NCI-H82 (cell line): Measurements from ENCODE around the gene CPA5.

Experiments used
- DNase-seq: peaks from one replicate; lab custom pipeline; 2025; lab: John Stamatoyannopoulos, UW

Gene CPA5, protein sequence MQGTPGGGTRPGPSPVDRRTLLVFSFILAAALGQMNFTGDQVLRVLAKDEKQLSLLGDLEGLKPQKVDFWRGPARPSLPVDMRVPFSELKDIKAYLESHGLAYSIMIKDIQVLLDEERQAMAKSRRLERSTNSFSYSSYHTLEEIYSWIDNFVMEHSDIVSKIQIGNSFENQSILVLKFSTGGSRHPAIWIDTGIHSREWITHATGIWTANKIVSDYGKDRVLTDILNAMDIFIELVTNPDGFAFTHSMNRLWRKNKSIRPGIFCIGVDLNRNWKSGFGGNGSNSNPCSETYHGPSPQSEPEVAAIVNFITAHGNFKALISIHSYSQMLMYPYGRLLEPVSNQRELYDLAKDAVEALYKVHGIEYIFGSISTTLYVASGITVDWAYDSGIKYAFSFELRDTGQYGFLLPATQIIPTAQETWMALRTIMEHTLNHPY

DNA sequence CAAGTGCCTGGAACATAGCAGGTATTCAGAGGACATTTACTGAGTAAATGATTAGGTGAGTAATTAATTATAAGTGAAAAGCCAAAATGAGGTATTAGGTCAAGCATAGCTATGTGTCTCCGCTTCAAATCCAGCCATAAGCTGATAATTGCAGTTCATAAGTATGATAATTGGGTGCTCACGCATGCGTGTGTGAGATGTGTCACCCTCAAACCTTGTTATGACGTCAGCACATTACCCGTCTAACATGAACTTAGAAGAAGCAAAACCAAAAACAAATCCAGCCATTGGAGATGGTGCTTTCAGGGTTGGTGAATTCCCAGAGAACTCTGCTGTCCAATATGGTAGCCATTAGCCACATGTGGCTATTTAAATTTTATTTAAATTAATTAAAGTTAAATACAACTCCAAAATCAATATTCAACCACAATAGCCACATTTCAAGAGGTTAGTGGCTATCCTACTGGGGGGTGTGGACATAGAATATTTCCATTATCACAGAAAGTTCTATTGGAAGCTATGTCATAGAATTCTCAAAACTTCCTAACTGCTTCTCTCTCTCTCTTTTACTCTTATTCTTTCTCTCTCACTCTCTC, at the start of gene CPA5:
TSS of gene CPA5 (plus strand) at position 546 of the 596 bp plus-strand sequence. CDS start 1,670 bp downstream, outside the sequence.
- no peak for DNase-seq

DNA sequence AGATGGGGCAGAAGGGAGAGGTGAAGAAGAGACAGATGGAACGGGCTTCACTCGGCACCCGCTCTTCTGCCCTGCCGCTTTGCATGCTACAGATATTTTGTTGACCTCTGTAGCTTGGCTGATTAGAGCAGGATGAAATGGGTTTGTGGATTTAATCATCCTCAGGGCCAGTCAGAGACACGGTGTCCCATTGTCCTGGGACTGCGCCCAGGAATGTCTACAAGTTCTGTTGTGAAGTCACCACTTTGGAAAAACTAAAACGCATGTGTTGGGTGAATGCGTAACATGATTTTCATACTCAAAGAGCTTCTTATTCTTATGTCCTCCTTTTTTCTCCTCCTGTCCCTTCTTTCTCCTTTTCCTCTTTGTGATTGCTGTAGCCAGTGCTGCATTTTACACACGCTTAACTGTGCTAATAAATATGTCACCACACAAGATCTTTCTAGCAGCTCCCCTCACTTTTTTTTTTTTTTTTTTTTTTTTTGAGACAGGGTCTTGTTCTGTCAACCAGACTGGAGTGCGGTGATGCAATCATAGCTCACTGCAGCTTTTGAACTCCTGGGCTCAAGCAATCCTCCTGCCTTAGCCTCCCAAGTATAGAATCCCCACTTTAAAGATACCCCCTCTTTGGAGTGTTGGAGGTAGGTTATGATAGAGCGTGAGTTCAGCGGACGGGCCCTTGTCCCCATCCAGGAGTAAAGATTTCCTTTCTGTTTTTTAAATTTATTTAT, 48.2 kb upstream of the CPA5 start:
- DNase-seq = no peak

DNA sequence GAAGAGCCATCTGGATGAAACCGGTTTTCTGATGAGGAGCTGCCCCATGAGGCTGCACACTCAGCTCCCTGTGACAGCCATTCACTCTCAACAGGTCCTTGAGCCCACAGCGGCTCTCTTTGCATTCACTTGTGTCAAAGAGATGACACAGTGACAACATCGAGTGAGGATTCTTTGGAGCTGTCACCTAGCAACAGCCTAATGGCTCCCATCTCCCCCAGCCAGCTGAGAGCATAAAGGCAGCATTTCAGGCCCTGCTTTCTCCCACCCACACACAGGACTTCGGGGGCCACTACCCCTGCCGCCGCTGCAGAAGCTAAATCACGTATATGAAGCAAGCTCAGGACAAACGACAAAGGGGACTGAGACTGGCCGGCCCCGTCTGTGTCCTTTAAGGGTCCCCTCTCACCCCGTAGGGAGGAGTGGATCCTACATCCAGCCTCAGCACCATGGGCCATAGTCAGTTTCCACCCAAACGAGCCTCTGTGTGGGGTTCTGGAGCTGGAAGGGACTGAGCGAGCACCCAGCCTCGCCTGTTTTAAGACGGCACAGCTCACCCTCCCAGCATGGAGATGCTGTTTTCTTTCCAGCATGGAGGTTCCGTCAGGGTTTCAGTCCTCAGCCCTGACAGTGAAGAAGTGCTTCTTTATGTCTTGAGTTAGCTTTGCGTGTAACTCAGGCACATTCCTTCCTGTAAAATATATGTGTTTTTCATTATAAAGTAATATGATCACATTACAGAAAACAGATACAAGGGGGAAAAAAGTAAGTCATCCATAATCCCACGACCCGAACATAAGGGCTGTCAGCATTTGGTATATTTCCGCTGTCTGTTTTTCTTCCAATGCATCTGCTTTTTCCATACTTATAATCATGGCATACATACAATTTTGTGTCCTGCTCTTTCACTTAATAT, 46.7 kb upstream of the CPA5 start:
- DNase-seq = no peak

DNA sequence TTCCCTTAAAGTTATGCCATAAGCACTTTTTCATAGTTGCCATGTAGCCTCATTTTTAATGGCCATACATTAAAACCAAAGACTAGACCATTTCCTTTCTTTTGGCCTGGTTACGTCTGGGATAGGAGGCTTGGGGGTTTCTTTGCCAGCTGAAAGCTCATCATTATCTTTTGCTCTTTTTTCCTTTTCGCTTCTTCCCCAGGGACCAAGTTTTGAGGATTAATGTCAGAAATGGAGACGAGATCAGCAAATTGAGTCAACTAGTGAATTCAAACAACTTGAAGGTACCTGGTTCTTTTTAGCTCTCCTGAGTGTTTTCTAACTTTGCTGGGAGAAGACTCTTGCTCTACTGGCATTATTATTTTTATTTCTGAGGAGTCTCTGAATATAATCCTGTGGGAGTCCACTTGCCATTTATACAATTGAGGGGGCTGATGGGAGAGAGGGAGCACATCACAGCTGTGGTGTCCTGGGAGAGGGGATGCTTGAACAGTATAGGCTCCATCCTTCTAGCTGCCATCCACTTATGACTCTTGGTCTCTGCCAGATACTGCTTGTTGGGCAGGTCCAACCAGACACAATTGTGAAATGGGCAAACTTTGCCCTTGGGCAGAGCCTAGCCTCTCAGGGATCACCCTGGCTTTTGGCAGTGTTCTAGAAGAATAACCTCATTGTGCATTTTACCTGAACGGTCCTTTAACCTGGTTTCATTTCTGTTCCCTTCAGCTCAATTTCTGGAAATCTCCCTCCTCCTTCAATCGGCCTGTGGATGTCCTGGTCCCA, 45.9 kb upstream of the CPA5 start:
- DNase-seq = no peak

DNA sequence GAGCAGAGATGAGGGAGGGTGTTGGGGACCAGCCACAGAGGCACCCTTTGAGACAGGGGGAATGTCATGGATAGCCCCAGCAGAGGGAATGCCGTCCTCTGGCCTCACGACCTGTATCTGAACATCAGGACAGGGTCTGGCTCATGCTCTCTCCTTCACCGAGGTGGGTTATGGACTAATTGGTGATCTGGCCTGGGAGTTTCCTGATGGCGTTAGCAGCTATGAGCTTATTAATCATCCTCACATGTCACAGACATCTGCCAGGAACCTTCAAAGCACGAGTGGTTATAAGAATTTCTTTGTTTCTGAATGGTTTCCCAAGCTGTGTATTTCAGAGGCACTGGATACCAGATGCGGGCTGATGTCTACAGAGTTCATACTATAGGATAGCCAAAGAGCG, 44.8 kb upstream of the CPA5 start:
- DNase-seq = peak; percentile 45

DNA sequence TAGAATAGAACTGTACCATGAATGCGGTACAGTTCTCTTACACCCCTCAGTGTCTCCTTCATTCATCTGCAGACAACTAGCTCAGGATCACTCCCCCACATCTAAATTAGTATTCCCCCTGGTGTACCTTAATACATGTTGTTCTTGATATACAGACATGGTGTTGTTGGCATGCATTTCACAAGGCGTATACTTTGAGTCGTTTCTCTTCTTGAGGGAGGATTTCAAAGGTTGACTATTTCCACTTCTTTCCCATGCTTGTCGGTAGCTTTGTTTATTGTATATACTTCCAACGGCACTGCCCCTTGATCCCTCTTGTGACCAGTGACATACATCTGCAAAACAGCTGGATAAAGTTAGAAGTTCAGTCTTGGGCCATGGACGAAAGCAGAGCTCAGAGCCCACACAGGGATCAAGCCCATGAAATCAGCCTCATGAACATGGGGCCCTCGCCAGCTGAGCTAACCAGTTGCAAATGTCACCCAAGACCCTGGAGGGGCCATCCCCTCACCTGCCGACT, 43.1 kb upstream of the CPA5 start:
- no peak for DNase-seq

DNA sequence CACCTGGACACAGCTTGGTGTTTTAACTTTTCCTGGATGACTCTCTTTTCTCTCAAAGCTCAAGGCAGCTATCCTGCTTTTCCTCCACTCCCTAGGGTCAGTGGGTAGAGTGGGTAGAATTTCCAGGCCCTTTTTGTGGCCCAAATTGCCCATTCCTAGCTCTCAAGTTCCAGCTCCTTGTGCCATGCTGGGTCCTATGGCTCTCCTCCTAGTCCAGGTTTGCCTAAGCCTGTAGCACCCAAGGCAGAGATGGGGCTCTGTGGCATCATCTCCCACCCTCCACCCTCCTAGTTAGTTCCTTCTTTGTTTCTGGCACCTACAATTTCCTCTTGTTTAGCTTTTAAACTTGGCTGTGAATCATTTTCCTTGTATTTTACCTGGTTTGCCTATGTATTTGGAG, 42.0 kb upstream of the CPA5 start:
- no peak for DNase-seq

DNA sequence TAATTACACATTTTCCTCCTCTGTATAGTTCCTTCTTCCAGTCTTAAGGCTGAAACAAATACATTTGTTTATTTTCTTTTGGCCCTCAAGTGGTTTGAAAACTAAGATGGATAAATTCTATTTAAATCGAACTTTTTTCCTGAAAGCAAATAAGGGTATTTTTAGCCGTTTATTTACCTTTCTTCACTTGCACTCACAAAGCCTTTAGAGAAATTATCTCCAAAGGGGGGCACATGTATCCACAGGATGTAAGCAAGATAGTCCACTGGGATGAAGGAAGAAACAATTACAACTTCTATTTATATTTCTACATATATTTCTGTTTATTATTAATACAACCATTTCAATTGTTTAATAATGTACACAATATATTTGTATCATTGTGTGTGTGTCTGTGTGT, 41.5 kb upstream of the CPA5 start:
- no peak for DNase-seq

DNA sequence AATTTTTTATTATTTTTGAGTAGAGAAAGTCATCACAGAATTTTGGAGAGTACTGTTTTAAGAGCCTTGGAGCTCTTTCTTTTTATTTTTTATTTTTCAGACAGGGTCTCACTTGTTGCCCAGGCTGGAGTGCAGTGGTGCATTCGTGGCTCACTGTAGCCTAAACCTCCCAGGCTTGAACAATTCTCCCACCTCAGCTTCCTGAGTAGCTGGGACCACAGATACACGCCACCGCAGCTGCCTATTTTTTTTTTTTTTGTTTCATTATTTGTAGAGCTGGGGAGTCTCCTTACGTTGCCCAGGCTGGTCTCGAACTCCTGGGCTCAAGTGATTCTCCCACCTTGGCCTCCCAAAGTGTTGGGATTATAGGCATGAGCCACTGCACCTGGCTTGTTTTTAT, 41.1 kb upstream of the CPA5 start:
- no peak for DNase-seq

DNA sequence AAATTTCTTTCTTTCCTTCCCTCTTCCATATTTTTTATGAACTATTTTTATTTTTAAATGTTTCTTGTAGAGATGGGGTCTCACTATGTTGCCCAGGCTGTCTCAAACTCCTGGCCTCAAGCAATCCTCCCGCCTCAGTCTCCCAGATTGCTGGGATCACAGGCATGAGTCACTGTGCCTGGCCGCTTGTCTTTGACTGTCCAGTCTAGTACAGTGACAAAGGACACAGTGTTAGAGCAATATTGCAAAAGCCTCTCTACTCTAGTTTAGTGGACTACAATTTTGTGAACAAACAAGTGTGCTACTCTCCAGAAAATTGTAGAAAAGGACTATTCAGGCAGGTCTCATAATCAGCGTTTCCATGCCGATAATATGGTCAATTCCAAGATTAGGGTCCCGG, 40.6 kb upstream of the CPA5 start:
- DNase-seq = no peak

DNA sequence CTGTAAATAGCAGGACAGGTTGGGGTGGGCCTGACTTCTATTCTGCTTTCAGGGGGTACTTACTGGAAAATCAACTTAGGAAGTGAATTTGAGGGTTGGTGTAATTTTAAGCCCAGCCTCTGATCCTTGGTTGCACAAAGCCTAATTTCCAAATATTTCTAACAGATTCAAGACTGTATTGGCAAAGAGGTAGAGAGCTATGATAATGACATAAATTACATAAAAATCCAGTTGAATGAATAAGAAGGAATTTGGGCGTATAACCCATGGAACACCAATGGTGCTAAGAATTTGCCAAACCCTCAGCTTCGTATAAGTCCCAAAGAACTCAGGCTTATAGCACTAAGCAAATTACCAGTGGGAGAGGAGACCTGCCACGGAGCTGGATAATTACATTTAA, 39.7 kb upstream of the CPA5 start:
- DNase-seq = no peak

DNA sequence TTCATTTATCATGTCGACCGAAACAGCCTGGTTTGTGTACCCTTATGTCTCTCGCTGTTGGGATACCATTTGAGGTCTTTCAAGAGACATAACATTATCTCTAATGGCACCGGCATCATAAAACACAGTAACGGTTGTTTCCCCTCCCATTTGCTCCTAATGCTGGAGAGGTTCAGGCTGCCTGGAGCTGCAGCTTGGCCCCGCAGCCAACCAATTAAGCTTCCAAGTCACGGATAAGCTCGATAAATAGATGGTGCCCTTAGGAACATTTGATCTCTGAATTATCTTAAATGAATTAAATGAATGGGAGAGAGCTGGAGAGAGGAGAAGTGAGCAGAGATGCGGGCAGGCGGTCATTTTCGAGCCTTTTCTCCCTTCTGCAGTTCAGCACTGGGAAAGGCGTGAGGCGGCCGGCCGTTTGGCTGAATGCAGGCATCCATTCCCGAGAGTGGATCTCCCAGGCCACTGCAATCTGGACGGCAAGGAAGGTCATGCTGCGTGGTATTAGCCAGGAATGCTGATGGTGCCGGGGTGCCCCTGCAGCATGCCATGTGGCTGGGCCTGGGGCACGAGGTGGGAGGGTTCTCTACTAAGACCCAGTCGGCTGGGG, 39.1 kb upstream of the CPA5 start:
- DNase-seq = no peak

DNA sequence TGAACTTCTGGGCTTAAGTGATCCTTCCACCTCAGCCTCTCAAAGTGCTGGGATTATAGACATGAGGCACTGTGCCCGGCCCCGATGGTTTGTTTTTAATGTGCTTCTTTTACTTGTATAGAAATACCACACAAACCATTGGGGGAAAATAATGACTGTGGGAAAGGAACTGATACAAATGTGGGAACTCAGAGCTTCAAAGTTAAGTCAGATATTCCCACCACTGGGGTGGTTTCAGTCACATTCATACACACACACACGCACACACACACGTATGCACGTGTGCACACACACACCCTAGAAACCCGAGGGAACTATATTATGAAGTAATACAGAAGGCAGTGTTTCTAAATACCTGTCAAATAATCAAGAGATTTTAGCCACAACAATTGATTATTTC, 34.6 kb upstream of the CPA5 start:
- no peak for DNase-seq

DNA sequence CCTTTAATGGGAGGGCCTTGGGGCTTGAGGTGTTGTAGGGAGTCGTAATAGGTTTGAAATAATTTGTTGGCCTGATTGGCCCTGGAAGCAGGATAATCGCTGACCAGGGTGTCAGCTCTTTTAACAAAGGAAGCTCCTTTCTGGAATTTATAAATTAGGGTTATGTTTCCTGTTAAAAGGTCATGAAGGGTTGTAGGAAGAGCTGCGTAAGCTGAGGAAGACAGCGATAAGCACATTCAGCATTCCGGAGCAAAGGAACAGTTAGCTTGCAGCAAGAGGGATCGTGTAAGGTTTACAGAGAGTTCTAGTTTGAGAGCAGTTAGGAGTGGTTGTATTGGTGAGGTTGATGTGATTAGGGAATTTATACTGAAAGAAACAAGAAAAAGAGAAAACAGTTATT, 30.3 kb upstream of the CPA5 start:
- no peak for DNase-seq

DNA sequence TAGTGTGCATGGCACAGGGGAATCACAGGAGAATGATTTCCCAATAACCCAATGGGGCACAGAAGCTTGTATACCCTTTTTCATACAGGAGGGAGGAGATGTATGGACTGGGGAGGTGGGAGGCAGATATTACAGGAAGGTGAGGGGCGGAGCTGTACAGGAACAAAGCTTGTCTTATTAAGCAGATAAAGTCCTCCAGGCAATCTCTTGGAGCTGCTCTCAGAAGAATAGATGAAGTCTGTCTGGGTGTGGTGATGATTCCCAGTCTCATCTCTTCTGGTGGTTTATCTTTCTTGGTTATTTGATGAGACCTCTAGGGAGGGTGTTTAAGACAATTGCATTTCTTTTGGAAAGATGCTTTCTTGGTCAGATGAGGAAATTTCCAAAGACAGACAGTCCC, 25.1 kb upstream of the CPA5 start:
- peak; percentile 19 for DNase-seq

DNA sequence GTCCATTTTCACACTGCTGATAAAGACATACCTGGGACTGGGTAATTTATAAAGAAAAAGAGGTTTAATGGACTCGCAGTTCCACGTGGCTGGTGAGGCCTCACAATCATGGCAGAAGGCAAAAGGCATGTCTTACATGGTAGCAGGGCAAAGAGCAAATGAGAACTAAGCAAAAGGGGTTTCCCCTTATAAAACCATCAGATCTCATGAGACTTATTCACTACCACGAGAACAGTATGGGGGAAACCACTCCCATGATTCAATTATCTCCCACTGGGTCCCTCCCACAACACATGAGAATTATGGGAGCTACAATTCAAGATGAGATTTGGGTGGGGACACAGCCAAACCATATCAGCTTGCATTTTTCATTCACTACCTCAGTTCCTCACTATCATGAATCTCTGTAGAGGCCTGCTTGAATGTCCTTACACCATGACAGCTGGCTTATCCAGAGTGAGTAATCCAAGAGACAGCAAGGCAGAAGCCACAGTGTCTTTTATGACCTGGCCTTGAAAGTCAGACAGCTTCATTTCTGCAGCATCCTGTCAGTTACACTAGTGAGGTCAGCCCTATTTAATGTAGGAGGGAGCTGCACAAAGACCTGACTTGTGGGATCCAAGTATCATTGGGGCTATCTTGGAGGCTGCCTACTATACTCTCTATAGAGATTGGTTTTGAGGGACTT, 22.9 kb upstream of the CPA5 start:
- DNase-seq = peak; percentile 38

DNA sequence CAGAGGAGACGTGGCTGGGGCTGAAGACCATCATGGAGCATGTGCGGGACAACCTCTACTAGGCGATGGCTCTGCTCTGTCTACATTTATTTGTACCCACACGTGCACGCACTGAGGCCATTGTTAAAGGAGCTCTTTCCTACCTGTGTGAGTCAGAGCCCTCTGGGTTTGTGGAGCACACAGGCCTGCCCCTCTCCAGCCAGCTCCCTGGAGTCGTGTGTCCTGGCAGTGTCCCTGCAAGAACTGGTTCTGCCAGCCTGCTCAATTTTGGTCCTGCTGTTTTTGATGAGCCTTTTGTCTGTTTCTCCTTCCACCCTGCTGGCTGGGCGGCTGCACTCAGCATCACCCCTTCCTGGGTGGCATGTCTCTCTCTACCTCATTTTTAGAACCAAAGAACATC, 22.0 kb upstream of the CPA5 start:
- no peak for DNase-seq

DNA sequence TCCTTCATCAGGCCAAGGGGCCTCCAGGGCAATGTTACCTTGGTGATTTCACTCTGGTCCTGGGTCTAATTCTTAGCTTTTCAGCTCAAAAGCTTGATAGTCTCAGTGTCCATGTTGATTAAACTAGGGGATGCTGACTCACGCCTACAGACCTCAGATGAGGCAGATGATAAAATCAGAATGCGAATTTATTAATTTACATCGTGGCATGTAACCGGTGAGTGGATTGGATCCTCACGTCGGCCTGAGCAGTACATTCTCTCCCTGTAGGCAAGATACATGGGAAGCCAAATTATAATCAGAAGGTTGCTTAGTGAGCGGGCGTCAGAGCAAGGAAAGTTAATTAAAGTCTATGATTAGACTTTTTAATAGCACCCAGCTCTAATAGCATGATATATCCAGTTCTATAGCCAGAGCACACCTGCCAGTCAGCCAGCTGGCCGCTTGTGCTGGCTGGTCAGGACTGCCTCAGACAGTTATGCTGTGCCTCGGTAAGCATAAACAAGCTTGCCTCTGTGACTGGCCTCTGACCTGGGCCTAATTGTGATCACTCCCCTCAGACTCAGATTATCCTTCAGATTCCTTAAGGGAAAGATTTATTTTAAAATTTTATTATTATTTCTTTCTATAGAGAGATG, 20.2 kb upstream of the CPA5 start:
- DNase-seq = peak; percentile 76

DNA sequence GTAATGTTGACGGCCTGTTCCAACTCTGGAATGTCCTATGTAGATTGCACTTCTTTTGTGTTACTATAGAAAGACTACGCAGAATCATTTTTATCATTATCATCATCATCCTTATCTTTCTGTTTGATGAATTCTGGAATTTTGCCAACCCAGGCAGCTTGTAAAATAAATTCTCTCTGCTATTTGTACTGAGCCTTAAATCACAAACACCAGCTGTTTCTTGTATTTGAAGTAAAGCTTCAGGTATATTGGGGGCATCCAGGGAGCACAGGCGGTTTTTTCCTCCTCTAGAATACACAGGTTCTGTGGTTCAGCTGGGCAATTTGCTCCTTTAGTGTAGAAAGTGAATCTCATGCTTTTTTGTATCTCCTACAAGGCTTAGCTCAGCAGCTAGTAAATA, 14.9 kb upstream of the CPA5 start:
- peak; percentile 72 for DNase-seq
